HG03432 (cell line): ENCODE measurements around the gene TM6SF1.
"Not testable (repeated sequence)": the region's sequence is repeated elsewhere in the genome, so short reads cannot be mapped to it uniquely, and the experiment has no call there.

Experiments
- ATAC-seq: cut with Tn5 transposase; IDR thresholded peaks from one replicate; pipeline ENCODE4 v1.9.1; 2021; ENCODE audit warnings: mild to moderate bottlenecking, moderate library complexity; ENCODE audit not compliant: unreplicated experiment

The TM6SF1 gene

GRCh38 chr15:83169576-83169975 lies 62.1 kb downstream of the TM6SF1 start:
- not testable (repeated sequence) for ATAC-seq

GRCh38 chr15:83170474-83171165 lies 63.2 kb downstream of the TM6SF1 start:
- no peak for ATAC-seq

DNA sequence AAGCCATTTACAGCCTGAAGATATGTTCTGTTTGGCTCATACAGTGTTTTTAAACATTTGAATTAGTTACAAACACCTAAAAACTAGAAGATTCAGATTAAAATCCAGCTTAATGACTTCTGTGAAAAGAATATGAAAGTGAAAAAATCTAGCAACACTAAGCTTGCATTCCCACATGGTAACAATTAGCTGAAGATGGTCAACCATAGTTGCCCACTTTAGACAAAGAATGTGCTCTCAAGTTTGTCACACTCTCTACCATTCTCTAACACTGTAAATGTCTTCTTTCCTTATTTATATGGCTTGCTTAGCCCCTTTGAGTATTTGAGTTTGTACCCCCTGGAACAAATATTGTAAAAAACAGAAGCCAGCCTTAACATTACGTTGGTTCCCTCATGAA lies 67.4 kb downstream of the TM6SF1 start:
- ATAC-seq = no peak

DNA sequence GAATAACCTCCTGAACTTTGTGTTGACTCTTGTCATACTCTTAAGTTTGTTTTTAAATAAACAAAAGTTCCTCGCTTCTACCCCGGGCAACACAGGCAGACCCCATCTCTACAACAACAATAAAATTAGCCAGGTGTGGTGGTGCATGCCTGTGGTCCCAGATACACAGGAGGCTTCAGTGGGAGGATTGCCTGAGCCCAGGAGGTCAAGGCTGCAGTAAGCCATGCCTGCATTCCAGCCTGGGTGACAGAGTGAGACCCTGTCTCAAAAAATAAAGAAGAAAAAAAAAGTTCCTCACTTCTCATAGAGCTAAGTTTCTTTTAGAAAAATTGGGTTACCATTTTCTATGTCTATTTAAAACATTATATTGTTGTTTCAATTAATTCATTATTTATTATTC lies 70.9 kb downstream of the TM6SF1 start:
- ATAC-seq = no peak

DNA sequence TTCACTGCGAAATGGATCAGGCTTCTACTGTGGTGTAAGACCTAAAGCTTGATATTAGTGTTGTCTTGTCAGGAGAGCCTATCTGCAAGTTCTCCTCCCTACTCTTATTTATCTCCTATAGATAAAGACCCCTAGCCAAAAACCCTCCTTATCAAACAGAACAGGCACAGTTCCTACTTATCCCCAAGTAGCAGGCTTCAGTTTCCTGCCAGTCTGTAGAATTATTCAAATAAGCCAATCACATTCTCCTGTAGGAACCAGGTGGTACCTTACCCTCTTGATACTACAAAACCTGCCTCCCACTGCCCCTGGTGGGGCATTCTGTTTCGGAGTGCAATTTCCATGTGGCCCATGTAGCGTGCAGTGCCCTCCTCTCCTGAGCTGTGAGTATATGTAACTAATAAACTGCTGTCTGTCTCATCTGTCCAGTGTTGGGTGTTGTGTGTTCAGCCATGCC lies 71.5 kb downstream of the TM6SF1 start:
- ATAC-seq = no peak

DNA sequence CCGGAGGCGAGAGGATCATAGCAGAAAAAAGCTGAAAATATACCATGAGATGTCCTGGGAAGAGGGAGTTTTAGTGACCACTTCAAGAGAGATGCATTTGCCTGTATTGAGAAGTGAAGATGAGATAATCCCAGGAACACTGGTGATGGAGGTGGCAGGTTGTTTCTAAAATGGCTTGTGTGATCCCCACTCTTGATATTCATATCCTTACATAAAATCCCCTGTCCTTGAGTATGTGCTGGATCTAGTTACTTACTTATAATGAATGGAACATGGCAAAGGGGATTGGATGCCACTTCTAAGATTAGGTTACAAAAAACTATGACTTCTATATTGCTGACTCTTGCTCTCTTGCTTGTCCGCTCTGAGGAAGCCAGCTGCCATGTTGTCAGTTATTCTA lies 78.1 kb downstream of the TM6SF1 start:
- no peak for ATAC-seq
